Omental fat pad (tissue), 4 donors: ENCODE data around the gene PCK2. TPM values are rescaled to one million over a fixed set of nuclear protein-coding genes. Genes with fewer than 3 reads are reported as not detected.
"Not testable (repeated sequence)": the region's sequence is repeated elsewhere in the genome, so short reads cannot be mapped to it uniquely, and the experiment has no call there.

Source experiments
- ATAC-seq: fragments of 150-250 bp; one replicate; pipeline ENCODE4 v1.9.1; 2016; ENCODE audit warnings: mild to moderate bottlenecking, moderate library complexity; ENCODE audit not compliant: low FRiP score
- DNase-seq: peaks from one replicate; pipeline ENCODE4 v3.0.0-alpha.2; 2019; ENCODE audit warnings: low spot score
- total RNA-seq, 4 donors: library from RNA; depleted of rRNA; stranded (reverse); fragments of >200 nt; gene quantifications; one replicate each; pipeline ENCODE4 v1.1.0, GENCODE V29; 2016
- TF ChIP-seq, protein P1 (sequence below), 3 donors: fragments of 450-650 bp; IDR thresholded peaks; one replicate each; pipeline ENCODE4 v1.5.1; 2016 to 2017; ENCODE audit warnings: antibody characterized with exemption in 3 of 3, mild to moderate bottlenecking in 3 of 3, moderate library complexity in 2 of 3

The PCK2 gene
- total RNA-seq, 4 donors from 2014 or later = 33.6 to 53.4 (median 42.9) TPM

DNA sequence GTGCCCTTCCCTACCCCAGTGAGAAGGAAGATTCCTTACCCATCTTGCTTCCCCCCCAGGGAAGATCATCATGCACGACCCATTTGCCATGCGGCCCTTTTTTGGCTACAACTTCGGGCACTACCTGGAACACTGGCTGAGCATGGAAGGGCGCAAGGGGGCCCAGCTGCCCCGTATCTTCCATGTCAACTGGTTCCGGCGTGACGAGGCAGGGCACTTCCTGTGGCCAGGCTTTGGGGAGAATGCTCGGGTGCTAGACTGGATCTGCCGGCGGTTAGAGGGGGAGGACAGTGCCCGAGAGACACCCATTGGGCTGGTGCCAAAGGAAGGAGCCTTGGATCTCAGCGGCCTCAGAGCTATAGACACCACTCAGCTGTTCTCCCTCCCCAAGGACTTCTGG lies 9.3 kb downstream of the PCK2 start:
- TF ChIP-seq, protein P1, sequence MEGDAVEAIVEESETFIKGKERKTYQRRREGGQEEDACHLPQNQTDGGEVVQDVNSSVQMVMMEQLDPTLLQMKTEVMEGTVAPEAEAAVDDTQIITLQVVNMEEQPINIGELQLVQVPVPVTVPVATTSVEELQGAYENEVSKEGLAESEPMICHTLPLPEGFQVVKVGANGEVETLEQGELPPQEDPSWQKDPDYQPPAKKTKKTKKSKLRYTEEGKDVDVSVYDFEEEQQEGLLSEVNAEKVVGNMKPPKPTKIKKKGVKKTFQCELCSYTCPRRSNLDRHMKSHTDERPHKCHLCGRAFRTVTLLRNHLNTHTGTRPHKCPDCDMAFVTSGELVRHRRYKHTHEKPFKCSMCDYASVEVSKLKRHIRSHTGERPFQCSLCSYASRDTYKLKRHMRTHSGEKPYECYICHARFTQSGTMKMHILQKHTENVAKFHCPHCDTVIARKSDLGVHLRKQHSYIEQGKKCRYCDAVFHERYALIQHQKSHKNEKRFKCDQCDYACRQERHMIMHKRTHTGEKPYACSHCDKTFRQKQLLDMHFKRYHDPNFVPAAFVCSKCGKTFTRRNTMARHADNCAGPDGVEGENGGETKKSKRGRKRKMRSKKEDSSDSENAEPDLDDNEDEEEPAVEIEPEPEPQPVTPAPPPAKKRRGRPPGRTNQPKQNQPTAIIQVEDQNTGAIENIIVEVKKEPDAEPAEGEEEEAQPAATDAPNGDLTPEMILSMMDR (IDR thresholded peaks at IDR 0.05) = no peak
- ATAC-seq (no peak), DNase-seq (no peak)

DNA sequence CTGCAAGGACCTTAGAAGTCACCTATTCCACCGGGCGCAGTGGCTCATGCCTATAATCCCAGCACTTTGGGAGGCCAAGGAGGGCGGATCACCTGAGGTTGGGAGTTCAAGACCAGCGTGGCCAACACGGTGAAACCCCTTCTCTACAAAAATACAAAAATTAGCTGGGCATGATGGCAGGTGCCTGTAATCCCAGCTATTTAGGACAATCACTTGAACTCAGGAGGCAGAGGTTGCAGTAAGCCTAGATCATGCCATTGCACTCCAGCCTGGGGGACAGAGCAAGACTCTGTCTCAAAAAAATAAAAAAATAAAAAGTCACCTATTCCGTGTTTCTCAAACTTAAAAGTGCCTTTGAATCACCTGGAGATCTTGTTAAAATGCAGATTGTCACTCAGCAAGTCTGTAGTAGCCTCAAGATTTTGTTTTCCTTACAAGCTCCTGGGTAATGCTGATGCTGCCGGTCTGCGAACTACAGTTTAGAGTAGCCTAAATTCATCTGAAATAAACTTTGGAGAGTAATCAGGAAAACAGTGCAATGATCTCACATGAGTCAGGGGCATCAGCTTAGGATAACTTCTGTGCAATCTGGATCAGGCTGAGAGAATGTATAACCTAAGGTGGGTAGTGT lies 11.6 kb downstream of the PCK2 start:
- ATAC-seq, DNase-seq: not testable (repeated sequence)

DNA sequence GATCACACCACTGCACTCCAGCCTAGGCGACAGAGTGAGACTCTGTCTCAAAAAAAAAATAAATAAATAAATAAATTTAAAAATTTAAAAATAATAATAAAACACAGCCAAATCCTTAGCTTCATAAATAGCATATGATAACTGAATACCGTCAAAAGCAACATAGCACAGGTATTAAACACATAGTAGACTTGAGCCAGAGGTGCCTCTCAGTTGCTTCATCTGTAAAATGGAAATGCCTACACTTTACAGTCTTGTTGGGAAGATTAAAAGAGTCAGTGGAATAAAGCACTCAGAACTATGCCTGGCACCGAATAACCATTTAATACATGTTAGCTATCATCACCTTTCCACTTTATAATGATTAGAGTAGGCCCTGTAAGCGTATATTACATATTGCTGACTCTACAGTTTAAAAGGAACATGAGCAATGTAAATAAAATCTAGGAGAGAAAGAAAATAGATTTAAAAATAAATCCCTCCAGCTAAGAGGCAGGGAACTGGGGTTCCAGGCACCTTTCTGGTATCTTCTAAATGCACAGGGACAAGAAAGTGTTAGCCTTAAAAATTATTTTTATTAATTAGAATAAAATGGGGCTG lies 12.7 kb downstream of the PCK2 start:
- DNase-seq (no peak), ATAC-seq (no peak)
- TF ChIP-seq, protein P1 (IDR thresholded peaks at IDR 0.05) = no peak

DNA sequence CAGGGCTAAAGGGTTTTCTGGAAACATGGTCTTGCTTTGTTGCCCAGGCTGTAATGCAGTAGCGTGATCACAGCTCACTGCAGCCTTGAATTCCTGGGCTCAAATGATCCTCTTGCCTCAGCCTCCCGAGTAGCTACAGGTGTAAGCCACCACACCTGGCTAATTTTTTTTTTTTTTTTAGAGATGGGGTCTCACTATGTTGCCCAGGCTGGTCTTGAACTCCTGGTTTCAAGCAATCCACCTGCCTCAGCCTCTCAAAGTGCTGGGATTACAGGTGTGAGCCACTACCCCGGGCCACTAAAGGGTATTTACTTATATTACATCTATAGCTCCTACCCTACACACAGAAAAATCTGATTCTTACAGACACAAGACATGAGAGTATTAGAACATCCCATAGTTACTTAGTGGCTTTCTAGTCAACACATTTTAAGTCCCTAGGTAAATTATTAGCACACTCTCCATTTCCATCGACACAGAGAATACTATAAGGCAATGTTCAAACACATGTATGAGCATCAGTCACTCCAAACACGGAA lies 14.3 kb downstream of the PCK2 start:
- no peak for DNase-seq
- TF ChIP-seq, protein P1 (IDR thresholded peaks at IDR 0.05) = no peak
- ATAC-seq = peak; percentile 11

DNA sequence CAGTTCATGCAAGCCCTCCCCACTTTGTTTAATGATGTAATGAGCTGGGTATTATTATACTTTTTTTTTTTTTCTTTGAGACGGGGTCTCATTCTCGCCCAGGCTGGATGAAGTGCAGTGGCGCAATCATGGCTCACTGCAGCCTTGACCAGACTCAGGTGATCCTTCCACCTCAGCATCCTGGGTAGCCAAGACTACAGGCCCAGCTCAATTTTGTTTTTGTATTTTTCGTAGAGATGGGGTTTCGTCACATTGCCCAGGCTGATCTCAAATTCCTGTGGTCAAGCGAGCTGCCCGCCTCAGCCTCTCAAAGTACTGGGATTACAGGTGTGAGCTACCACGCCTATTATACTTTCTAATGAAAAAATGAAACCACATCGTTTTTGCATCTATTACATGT lies 15.9 kb downstream of the PCK2 start:
- DNase-seq (no peak), ATAC-seq (no peak)
- TF ChIP-seq, protein P1 (IDR thresholded peaks at IDR 0.05) = no peak

DNA sequence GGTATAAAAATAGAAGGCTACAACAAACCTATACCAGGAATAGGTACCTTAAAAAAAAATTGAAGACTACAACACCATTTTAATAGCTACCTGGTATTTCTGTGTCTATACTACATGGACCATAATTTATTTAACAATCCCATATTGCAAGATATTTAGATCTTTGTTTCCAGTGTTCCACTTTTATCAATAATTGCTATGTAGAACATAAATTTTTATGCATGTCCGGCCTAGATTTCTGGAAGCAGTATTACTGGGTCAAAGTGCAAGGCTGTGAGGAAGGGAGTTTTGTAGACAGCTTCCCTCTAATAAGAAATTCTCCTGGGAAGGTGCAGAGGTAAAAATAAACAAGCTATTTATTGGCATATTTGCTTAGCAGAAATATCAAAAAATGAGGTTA lies 16.4 kb downstream of the PCK2 start:
- no peak for ATAC-seq
- TF ChIP-seq, protein P1 (IDR thresholded peaks at IDR 0.05) = no peak
- no peak for DNase-seq

DNA sequence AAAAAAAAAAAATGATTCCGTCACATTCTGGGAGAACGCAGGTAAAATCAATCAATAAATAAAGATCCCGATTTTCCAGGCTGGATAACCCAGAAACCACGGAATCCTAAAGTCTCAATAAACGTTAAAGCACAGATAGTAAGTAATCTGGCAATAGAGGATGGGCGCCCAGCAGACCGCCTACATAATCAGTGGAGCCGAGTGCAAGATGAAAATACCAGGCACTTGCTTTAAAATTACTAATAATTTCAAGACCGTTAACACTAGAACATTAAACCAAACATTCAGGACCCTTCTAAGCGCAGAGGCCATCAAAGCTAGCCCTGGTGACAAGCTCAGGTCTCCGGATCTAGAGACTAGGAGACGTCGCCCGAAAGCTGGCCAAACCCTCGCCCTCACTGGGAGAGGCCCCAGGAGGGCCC lies 19.3 kb downstream of the PCK2 start:
- no peak for ATAC-seq
- DNase-seq = no peak
- TF ChIP-seq, protein P1 (IDR thresholded peaks at IDR 0.05) = no peak
